PC-3 (cell line): ENCODE data around the gene RAX. TPM values are rescaled to one million over a fixed set of nuclear protein-coding genes. Genes with fewer than 3 reads are reported as not detected.

ENCODE experiments used
- ATAC-seq: fragments of 200-7000 bp; cut with Tn5 transposase; 2 replicates; pipeline ENCODE4 v1.9.1; 2020; ENCODE audit warnings: mild to moderate bottlenecking, moderate library complexity
- BruUV-seq: library from RNA; stranded (reverse); fragments of 400-500 nt; replicated peaks from 2 replicates; lab custom pipeline; 2021; lab: Mats Ljungman, UMichigan
- CTCF ChIA-PET: fragments of 300-600 bp; sonication (Branson Sonifier 250); formaldehyde crosslinking; loops from one replicate; lab custom pipeline; 2022; ENCODE audit warnings: antibody characterized with exemption; lab: Charles Lee
- POLR2A ChIA-PET: fragments of 300-600 bp; sonication (Branson Sonifier 250); formaldehyde crosslinking; loops from one replicate; lab custom pipeline; 2022; ENCODE audit warnings: antibody characterized with exemption; ENCODE audit not compliant: unreplicated experiment; lab: Charles Lee
- DNase-seq: peaks from one replicate; pipeline ENCODE4 v3.0.0-alpha.2; 2015
- H2AFZ ChIP-seq: fragments of 300-600 bp; sonication (generic); 2 replicates; pipeline ENCODE4 v1.6.0; 2016; ENCODE audit warnings: antibody characterized with exemption, low read length
- H3F3A ChIP-seq: fragments of 300-600 bp; sonication (generic); one replicate; pipeline ENCODE4 v1.6.0; 2017; ENCODE audit warnings: antibody characterized with exemption, low read length, control low read depth, mild to moderate bottlenecking; ENCODE audit not compliant: unreplicated experiment
- H3K27ac ChIP-seq: fragments of 300-600 bp; sonication (generic); 2 replicates; pipeline ENCODE4 v1.5.1; 2016; ENCODE audit warnings: mild to moderate bottlenecking, low read length
- H3K27me3 ChIP-seq: fragments of 300-600 bp; sonication (generic); 2 replicates; pipeline ENCODE4 v1.6.1; 2016; ENCODE audit warnings: low read length, mixed read lengths
- H3K36me3 ChIP-seq: fragments of 300-600 bp; sonication (generic); 2 replicates; pipeline ENCODE4 v1.6.1; 2016; ENCODE audit warnings: low read depth, mixed run types, low read length, mixed read lengths
- H3K4me1 ChIP-seq: fragments of 300-600 bp; sonication (generic); 2 replicates; pipeline ENCODE4 v1.5.1; 2016; ENCODE audit warnings: low read length; ENCODE audit not compliant: insufficient read depth
- H3K4me2 ChIP-seq: fragments of 300-600 bp; sonication (generic); 2 replicates; pipeline ENCODE4 v1.6.0; 2016; ENCODE audit warnings: low read length
- H3K4me3 ChIP-seq: fragments of 300-600 bp; sonication (generic); 2 replicates; pipeline ENCODE4 v1.5.1; 2016; ENCODE audit warnings: mild to moderate bottlenecking, low read length, mixed read lengths
- H3K79me2 ChIP-seq: fragments of 300-600 bp; sonication (generic); 2 replicates; pipeline ENCODE4 v1.6.1; 2017; ENCODE audit warnings: low read length, mixed read lengths
- H3K9ac ChIP-seq: fragments of 300-600 bp; sonication (generic); 2 replicates; pipeline ENCODE4 v1.6.0; 2016; ENCODE audit warnings: mild to moderate bottlenecking, low read length
- H3K9me2 ChIP-seq: fragments of 300-600 bp; sonication (generic); replicated peaks from 2 replicates; pipeline ENCODE4 v1.6.1; 2016; ENCODE audit warnings: mixed run types, low read length, mixed read lengths
- H3K9me3 ChIP-seq: fragments of 300-600 bp; sonication (generic); 2 replicates; pipeline ENCODE4 v1.6.1; 2016; ENCODE audit warnings: low read length, mixed read lengths
- H4K20me1 ChIP-seq: fragments of 300-600 bp; sonication (generic); 2 replicates; pipeline ENCODE4 v1.6.1; 2016; ENCODE audit warnings: low read length, mixed read lengths
- EZH2 ChIP-seq: fragments of 300-600 bp; sonication (generic); IDR thresholded peaks from one replicate; pipeline ENCODE4 v1.6.1; 2017; ENCODE audit warnings: antibody characterized with exemption, mild to moderate bottlenecking, low read length; ENCODE audit not compliant: unreplicated experiment
- EZH2phosphoT487 ChIP-seq: fragments of 300-600 bp; sonication (generic); IDR thresholded peaks from 2 replicates; pipeline ENCODE4 v1.6.1; 2018; ENCODE audit warnings: mild to moderate bottlenecking, antibody characterized with exemption, low read length, borderline replicate concordance
- intact Hi-C: fragments of 100-400 bp; cut with micrococcal nuclease; formaldehyde crosslinking; loops from 2 replicates; pipeline ENCODE4 v1.9.0; 2023
- total RNA-seq: library from RNA; depleted of rRNA; stranded (reverse); fragments of >200 nt; gene quantifications from 2 replicates; pipeline ENCODE4 v1.2.3, GENCODE V29; 2014
- TF ChIP-seq, protein P1 (sequence below): fragments of 300-600 bp; sonication (generic); conservative IDR thresholded peaks from 2 replicates; pipeline ENCODE4 v1.5.1; 2017; ENCODE audit warnings: antibody characterized with exemption, low read depth, mild to moderate bottlenecking, low read length

The RAX gene
- total RNA-seq, 1 experiment from 2014 or later, result not detected

DNA sequence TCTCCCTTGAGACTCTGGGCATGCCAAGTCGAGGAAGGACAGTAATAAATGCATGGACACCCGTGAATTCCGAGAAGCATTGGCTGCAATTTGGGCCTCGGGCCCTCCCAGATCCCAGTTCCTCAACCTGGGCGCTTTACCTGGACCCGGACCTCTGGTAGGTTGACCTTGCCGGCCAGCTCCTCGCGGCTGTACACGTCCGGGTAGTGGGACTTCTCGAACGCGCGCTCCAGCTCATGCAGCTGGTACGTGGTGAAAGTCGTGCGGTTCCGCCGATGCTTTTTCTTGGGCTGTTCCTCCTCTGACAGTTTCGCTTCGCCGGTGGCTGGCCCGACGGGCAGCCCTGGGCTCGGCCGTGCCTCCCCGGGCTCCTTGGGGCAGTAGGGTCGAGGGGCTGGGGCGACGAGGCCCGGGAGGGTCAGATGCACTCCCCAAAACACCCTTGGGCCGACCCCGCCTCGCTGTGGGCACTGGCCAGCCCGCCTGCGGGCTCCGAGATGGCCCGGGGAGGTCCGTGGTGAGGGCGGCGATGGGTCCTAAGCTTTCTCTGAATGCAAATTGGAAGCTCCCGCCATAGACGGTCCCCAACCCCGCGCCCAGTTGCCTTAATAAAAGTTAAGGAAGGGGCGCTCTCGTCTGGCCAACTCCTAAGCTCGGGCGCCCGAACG, 899 bp downstream of the RAX start:
- ChIA-PET POLR2A (no interaction called here), CTCF (no interaction called here)
- intact Hi-C loops, result no loop called here
- no peaks in the 10 kb centered on the region for H3K4me1 ChIP-seq
- no peak for TF ChIP-seq EZH2phosphoT487
- TF ChIP-seq, protein P1, sequence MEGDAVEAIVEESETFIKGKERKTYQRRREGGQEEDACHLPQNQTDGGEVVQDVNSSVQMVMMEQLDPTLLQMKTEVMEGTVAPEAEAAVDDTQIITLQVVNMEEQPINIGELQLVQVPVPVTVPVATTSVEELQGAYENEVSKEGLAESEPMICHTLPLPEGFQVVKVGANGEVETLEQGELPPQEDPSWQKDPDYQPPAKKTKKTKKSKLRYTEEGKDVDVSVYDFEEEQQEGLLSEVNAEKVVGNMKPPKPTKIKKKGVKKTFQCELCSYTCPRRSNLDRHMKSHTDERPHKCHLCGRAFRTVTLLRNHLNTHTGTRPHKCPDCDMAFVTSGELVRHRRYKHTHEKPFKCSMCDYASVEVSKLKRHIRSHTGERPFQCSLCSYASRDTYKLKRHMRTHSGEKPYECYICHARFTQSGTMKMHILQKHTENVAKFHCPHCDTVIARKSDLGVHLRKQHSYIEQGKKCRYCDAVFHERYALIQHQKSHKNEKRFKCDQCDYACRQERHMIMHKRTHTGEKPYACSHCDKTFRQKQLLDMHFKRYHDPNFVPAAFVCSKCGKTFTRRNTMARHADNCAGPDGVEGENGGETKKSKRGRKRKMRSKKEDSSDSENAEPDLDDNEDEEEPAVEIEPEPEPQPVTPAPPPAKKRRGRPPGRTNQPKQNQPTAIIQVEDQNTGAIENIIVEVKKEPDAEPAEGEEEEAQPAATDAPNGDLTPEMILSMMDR, result no peak
- no peak for TF ChIP-seq EZH2
- no peaks in the 10 kb centered on the region for H3K36me3 ChIP-seq
- no peaks in the 10 kb centered on the region for H3K9me3 ChIP-seq
- no peak overlapping the region for H3K27ac ChIP-seq
- no TSS peak for BruUV-seq
- DNase-seq (no peak), ATAC-seq (no peak)
- H2AFZ ChIP-seq, result no peak overlapping the region
- peaks cover 49% of the 10 kb centered on the region for H3K27me3 ChIP-seq
- no peaks in the 10 kb centered on the region for H3K9me2 ChIP-seq
- H3K9ac ChIP-seq, result no peak overlapping the region
- no peaks in the 10 kb centered on the region for H3F3A ChIP-seq
- H3K4me2 ChIP-seq, result no peak overlapping the region
- no peak overlapping the region for H3K4me3 ChIP-seq
- H3K79me2 ChIP-seq, result no peaks in the 10 kb centered on the region
- H4K20me1 ChIP-seq, result no peaks in the 10 kb centered on the region

DNA sequence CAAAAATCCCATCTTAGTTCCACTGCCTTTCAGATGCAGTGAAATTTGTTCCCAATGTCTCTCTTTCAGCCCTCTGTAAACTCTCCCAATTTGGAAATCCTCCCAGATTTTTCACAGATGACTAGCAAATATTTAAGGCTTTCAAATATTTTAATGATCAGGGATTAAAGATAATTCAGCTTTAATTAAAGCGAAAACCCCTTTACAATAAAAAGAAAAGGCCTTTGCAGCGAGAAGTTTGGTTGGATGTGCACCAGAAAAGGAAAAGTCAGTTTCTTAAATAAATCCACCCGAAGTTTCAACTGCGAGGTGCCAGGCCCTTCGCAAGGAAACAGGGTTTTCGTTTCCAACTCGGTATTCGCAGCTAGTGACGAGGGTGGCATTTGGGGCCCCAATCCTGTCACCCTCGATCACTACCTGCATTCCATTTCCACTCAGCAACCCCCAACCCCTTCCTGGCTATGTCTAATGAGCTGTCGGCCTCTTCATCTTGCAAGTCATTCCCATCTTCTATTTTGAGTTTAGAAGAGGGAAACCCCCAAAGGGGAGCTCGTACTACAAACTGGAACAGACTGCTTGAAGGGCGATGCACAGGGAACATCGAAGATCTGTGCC, 1.5 kb downstream of the RAX start:
- no peak overlapping the region for H3K4me2 ChIP-seq
- H3K9ac ChIP-seq, result no peak overlapping the region
- H3K4me1 ChIP-seq, result no peaks in the 10 kb centered on the region
- DNase-seq (no peak), ATAC-seq (no peak)
- CTCF ChIA-PET, result no interaction called here
- peaks cover 53% of the 10 kb centered on the region for H3K27me3 ChIP-seq
- no peaks in the 10 kb centered on the region for H3K36me3 ChIP-seq
- H3K4me3 ChIP-seq, result no peak overlapping the region
- POLR2A ChIA-PET, result no interaction called here
- no peaks in the 10 kb centered on the region for H3F3A ChIP-seq
- no TSS peak for BruUV-seq
- no peaks in the 10 kb centered on the region for H3K9me3 ChIP-seq
- H3K9me2 ChIP-seq, result no peaks in the 10 kb centered on the region
- H3K79me2 ChIP-seq, result no peaks in the 10 kb centered on the region
- intact Hi-C loops, result no loop called here
- no peak for TF ChIP-seq EZH2phosphoT487
- TF ChIP-seq, protein P1, result no peak
- no peak for TF ChIP-seq EZH2
- no peaks in the 10 kb centered on the region for H4K20me1 ChIP-seq
- no peak overlapping the region for H2AFZ ChIP-seq
- no peak overlapping the region for H3K27ac ChIP-seq

- no peaks in the 10 kb centered on the region for H3K4me1 ChIP-seq
- TF ChIP-seq EZH2, result no peak
- no peak for TF ChIP-seq EZH2phosphoT487
- TF ChIP-seq, protein P1, result no peak
- H3K9me2 ChIP-seq, result no peaks in the 10 kb centered on the region
- H3K4me2 ChIP-seq, result no peak overlapping the region
- no peaks in the 10 kb centered on the region for H3K9me3 ChIP-seq
- no peak overlapping the region for H2AFZ ChIP-seq
- no peaks in the 10 kb centered on the region for H3F3A ChIP-seq
- H3K4me3 ChIP-seq, result no peak overlapping the region
- CTCF ChIA-PET, result no interaction called here
- H3K36me3 ChIP-seq, result no peaks in the 10 kb centered on the region
- peaks cover 61% of the 10 kb centered on the region for H3K27me3 ChIP-seq
- no peak overlapping the region for H3K27ac ChIP-seq
- BruUV-seq, result no TSS peak
- DNase-seq (no peak), ATAC-seq (no peak)
- no peaks in the 10 kb centered on the region for H4K20me1 ChIP-seq
- POLR2A ChIA-PET, result interaction anchor here (0.5 kb wide), 1 partner anchor 659 kb away, joined by 6 read pairs; no protein-coding TSS in a partner anchor
- no peak overlapping the region for H3K9ac ChIP-seq
- intact Hi-C loops, result no loop called here
- no peaks in the 10 kb centered on the region for H3K79me2 ChIP-seq
Observed at GRCh38 chr18:59270689-59271257, 2.5 kb downstream of the RAX start.
